HEK293 (cell line): ENCODE results near the gene CDC42SE2.

Experiments used
- CTCF ChIA-PET: fragments of 350-600 bp; formaldehyde crosslinking; extraction: SDS; loops from one replicate; lab custom pipeline; 2021; ENCODE audit warnings: antibody characterized with exemption; lab: Yijun Ruan, JAX
- POLR2A ChIA-PET: fragments of 300-600 bp; formaldehyde crosslinking; extraction: SDS; loops from one replicate; lab custom pipeline; 2020; ENCODE audit warnings: antibody characterized with exemption, inconsistent platforms; lab: Yijun Ruan, JAX
- H3K27ac ChIP-seq: fragments of 200-500 bp; sonication (Bioruptor generic); 2 replicates; pipeline ENCODE4 v1.5.1; 2014; ENCODE audit warnings: low read depth, low read length, control low read depth, inconsistent platforms; ENCODE audit errors: extremely low read depth
- H3K36me3 ChIP-seq, 2 experiments: fragments of 200-500 bp in 1 of 2; sonication (Bioruptor generic) in 1 of 2; 1 replicate in 1 of 2; 2 replicates in 1 of 2; pipeline ENCODE4 v1.5.1; 2014 to 2017; ENCODE audit warnings: inconsistent platforms in 2 of 2, low read length in 2 of 2; ENCODE audit not compliant: control insufficient read depth in 2 of 2, insufficient read depth in 1 of 2
- H3K4me1 ChIP-seq: fragments of 200-500 bp; sonication (Bioruptor generic); 2 replicates; pipeline ENCODE4 v1.5.1; 2014; ENCODE audit warnings: mild to moderate bottlenecking, low read length, inconsistent platforms; ENCODE audit not compliant: control insufficient read depth, insufficient read depth
- H3K4me3 ChIP-seq: 2 replicates; pipeline ENCODE4 v1.5.1; 2011; ENCODE audit warnings: low read depth, mild to moderate bottlenecking, control low read depth, low read length, moderate library complexity
- H3K9me3 ChIP-seq: fragments of 200-500 bp; sonication (Bioruptor generic); 2 replicates; pipeline ENCODE4 v1.5.1; 2014; ENCODE audit warnings: low read depth, low read length, inconsistent platforms; ENCODE audit not compliant: control insufficient read depth, insufficient read depth
- CTCF ChIP-seq: fragments of 450-650 bp; formaldehyde crosslinking; IDR thresholded peaks from 2 replicates; pipeline ENCODE4 v1.5.1; 2016; ENCODE audit warnings: missing biosample characterization, missing genetic modification characterization
- IKZF3 ChIP-seq: fragments of 450-650 bp; IDR thresholded peaks from 2 replicates; pipeline ENCODE4 v1.5.0; 2018; ENCODE audit warnings: missing biosample characterization, mild to moderate bottlenecking, missing genetic modification characterization, moderate library complexity
- MEIS1 ChIP-seq: sonication (generic); formaldehyde crosslinking; IDR thresholded peaks from 2 replicates; pipeline ENCODE4 v1.8.1; 2022; ENCODE audit warnings: missing genetic modification reagents, mild to moderate bottlenecking, borderline replicate concordance
- PBX3 ChIP-seq: sonication (generic); formaldehyde crosslinking; IDR thresholded peaks from 2 replicates; pipeline ENCODE4 v1.8.1; 2022; ENCODE audit warnings: mild to moderate bottlenecking, moderate library complexity, missing genetic modification reagents
- ZBTB1 ChIP-seq: fragments of 450-650 bp; formaldehyde crosslinking; IDR thresholded peaks from 2 replicates; pipeline ENCODE4 v1.5.1; 2016; ENCODE audit warnings: missing biosample characterization, missing genetic modification characterization
- ZBTB49 ChIP-seq: fragments of 450-650 bp; formaldehyde crosslinking; IDR thresholded peaks from 2 replicates; pipeline ENCODE4 v1.5.1; 2016; ENCODE audit warnings: missing biosample characterization, missing genetic modification characterization, low read depth
- ZNF140 ChIP-seq: fragments of 450-650 bp; formaldehyde crosslinking; IDR thresholded peaks from 2 replicates; pipeline ENCODE4 v1.5.1; 2016; ENCODE audit warnings: missing biosample characterization, missing genetic modification characterization
- ZNF157 ChIP-seq: fragments of 450-650 bp; formaldehyde crosslinking; IDR thresholded peaks from 2 replicates; pipeline ENCODE4 v1.5.1; 2016; ENCODE audit warnings: missing biosample characterization, missing genetic modification characterization
- ZNF18 ChIP-seq: fragments of 450-650 bp; formaldehyde crosslinking; IDR thresholded peaks from 2 replicates; pipeline ENCODE4 v1.5.1; 2016; ENCODE audit warnings: missing biosample characterization, missing genetic modification characterization
- ZNF202 ChIP-seq: fragments of 450-650 bp; formaldehyde crosslinking; IDR thresholded peaks from 2 replicates; pipeline ENCODE4 v1.5.1; 2016; ENCODE audit warnings: missing biosample characterization, missing genetic modification characterization, borderline replicate concordance
- ZNF239 ChIP-seq: fragments of 450-650 bp; formaldehyde crosslinking; IDR thresholded peaks from 2 replicates; pipeline ENCODE4 v1.5.1; 2016; ENCODE audit warnings: missing biosample characterization, missing genetic modification characterization
- ZNF248 ChIP-seq: fragments of 450-650 bp; formaldehyde crosslinking; IDR thresholded peaks from 2 replicates; pipeline ENCODE4 v1.5.1; 2017; ENCODE audit warnings: missing biosample characterization, missing genetic modification characterization
- ZNF366 ChIP-seq: fragments of 450-650 bp; formaldehyde crosslinking; conservative IDR thresholded peaks from 2 replicates; pipeline ENCODE4 v1.5.1; 2016; ENCODE audit warnings: missing biosample characterization, missing genetic modification characterization
- ZNF561 ChIP-seq: fragments of 450-650 bp; IDR thresholded peaks from 2 replicates; pipeline ENCODE4 v1.5.1; 2018; ENCODE audit warnings: missing biosample characterization, missing genetic modification characterization, borderline replicate concordance
- ZNF585B ChIP-seq: fragments of 450-650 bp; formaldehyde crosslinking; IDR thresholded peaks from 2 replicates; pipeline ENCODE4 v1.5.1; 2016; ENCODE audit warnings: missing biosample characterization, missing genetic modification characterization
- ZNF596 ChIP-seq: fragments of 450-650 bp; IDR thresholded peaks from 2 replicates; pipeline ENCODE4 v1.5.0; 2018; ENCODE audit warnings: missing biosample characterization, mild to moderate bottlenecking, missing genetic modification characterization, moderate library complexity
- ZNF626 ChIP-seq: fragments of 450-650 bp; sonication (Bioruptor Pico); formaldehyde crosslinking; IDR thresholded peaks from 2 replicates; pipeline ENCODE4 v1.5.1; 2018; ENCODE audit warnings: missing biosample characterization, missing genetic modification characterization, inconsistent platforms
- ZNF645 ChIP-seq: fragments of 450-650 bp; formaldehyde crosslinking; IDR thresholded peaks from 2 replicates; pipeline ENCODE4; 2016; ENCODE audit warnings: missing biosample characterization, missing genetic modification characterization
- ZNF654 ChIP-seq: fragments of 450-650 bp; formaldehyde crosslinking; IDR thresholded peaks from 2 replicates; pipeline ENCODE4 v1.5.1; 2016; ENCODE audit warnings: low read depth, missing biosample characterization, missing genetic modification characterization
- ZNF785 ChIP-seq: fragments of 450-650 bp; formaldehyde crosslinking; IDR thresholded peaks from 2 replicates; pipeline ENCODE4 v1.5.1; 2016; ENCODE audit warnings: missing biosample characterization, missing genetic modification characterization
- ZSCAN30 ChIP-seq: fragments of 450-650 bp; IDR thresholded peaks from 2 replicates; pipeline ENCODE4 v1.5.1; 2018; ENCODE audit warnings: missing biosample characterization, mild to moderate bottlenecking, missing genetic modification characterization, moderate library complexity

Gene CDC42SE2

GRCh38 chr5:131381777-131382176, 117.9 kb downstream of the CDC42SE2 start (continued):
- TF ChIP-seq ZNF18 (no peak), ZNF785 (no peak), ZNF626 (no peak), ZNF157 (tag by site-specific recombination) (no peak)

- H3K4me1 ChIP-seq, result peaks cover 12% of the 10 kb centered on the region
- ChIA-PET CTCF (interaction anchor here (0.6 to 2.9 kb wide), 29 partner anchors 9 to 1611 kb away, joined by 3 to 18 read pairs (median 4); partner anchors contain the start of gene CDC42SE2), POLR2A (interaction anchor here (1.3 kb wide), 1 partner anchor 217 kb away, joined by 4 read pairs; no protein-coding TSS in a partner anchor)
- no peak overlapping the region for H3K27ac ChIP-seq
- no peaks in the 10 kb centered on the region for H3K9me3 ChIP-seq
- H3K4me3 ChIP-seq, result no peak overlapping the region
- no peak for TF ChIP-seq ZNF248 (tag by site-specific recombination)
- peak; percentile 14; the same call in 1 of the 2 replicates for TF ChIP-seq ZNF596 (tag by site-specific recombination)
- no peak for TF ChIP-seq ZBTB1 (tag by site-specific recombination)
- no peak for TF ChIP-seq PBX3
- 0 out of 2 replicates have a peak, but pooled peaks have one; percentile 44 for TF ChIP-seq ZSCAN30
- TF ChIP-seq ZNF366, result 0 out of 2 replicates have a peak, but pooled peaks have one; percentile 21
- TF ChIP-seq ZBTB49, result no peak
- no peak for TF ChIP-seq MEIS1 (CRISPR knock-in tag)
- no peak for TF ChIP-seq ZNF202 (tag by site-specific recombination)
- peak; percentile 55 for TF ChIP-seq ZNF654 (tag by site-specific recombination)
- TF ChIP-seq CTCF (tag by site-specific recombination), result peak; percentile 63; the same call in 1 of the 2 replicates
- 0 out of 2 replicates have a peak, but pooled peaks have one; percentile 51 for TF ChIP-seq ZNF561 (tag by site-specific recombination)
- TF ChIP-seq IKZF3 (tag by site-specific recombination), result peak; percentile 17; the same call in 1 of the 2 replicates
- no peak for TF ChIP-seq ZNF239
- TF ChIP-seq ZNF585B (tag by site-specific recombination), result no peak
- TF ChIP-seq ZNF140 (tag by site-specific recombination), result no peak
- no peak for TF ChIP-seq ZNF645 (tag by site-specific recombination)
- TF ChIP-seq, all 188 proteins: peak for 7
- H3K36me3 ChIP-seq, result no peaks in the 10 kb centered on the region; a peak in 1 of 3 replicates
Measured at GRCh38 chr5:131382407-131383395, 118.8 kb downstream of the CDC42SE2 start.
